ENCODE results near the gene RGS17.
"Not testable (repeated sequence)": the region's sequence is repeated elsewhere in the genome, so short reads cannot be mapped to it uniquely, and the experiment has no call there.

RGS17 gene

DNA sequence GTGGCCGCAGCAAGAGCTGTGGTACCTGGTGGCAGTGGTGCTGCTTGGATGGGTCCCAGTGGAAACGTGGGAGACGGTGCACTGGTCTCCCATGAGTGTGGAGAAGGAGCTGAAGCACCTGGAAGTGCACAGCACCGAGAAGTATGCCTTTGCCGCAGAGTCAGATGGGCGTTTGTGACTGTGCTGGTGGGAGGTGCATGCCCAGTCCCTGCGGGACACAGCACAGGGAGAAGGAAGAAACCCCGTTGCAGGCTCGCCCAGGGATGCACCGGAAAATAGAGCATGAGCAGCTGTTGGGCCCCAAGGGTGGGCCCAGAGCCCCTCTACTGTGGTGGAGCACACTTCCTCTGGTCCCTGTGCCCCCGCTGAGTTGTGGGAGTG lies 19.3 kb upstream of the RGS17 start:
- no peak overlapping the region for H3K4me3 ChIP-seq (ENCODE audit: low read depth in 1 of 5, low read length in 5 of 5)
- H3K9me3 ChIP-seq (ENCODE audit: control insufficient read depth in 5 of 5, low read length in 5 of 5) = no peaks in the 10 kb centered on the region
- no peak overlapping the region for H3K27ac ChIP-seq (ENCODE audit: low read depth, low read length)
- H3K36me3 ChIP-seq (ENCODE audit: control insufficient read depth in 5 of 5, insufficient read depth in 5 of 5, low read length in 5 of 5) = no peaks in the 10 kb centered on the region
- H3K27me3 ChIP-seq (ENCODE audit: control insufficient read depth in 5 of 5, insufficient read depth in 4 of 5, low read length in 5 of 5) = no peaks in the 10 kb centered on the region
- peaks cover 0 to 4% (median 0%) of the 10 kb centered on the region in 5 donors for H3K4me1 ChIP-seq (ENCODE audit: control insufficient read depth in 5 of 5, insufficient read depth in 5 of 5, low read length in 5 of 5)
- H3K9ac ChIP-seq (ENCODE audit: low read length in 5 of 5) = no peak overlapping the region

- Histone ChIP-seq H3K9me3 (ENCODE audit: control insufficient read depth in 5 of 5, low read length in 5 of 5) (no peaks in the 10 kb centered on the region), H3K27me3 (ENCODE audit: control insufficient read depth in 5 of 5, insufficient read depth in 4 of 5, low read length in 5 of 5) (no peaks in the 10 kb centered on the region), H3K4me1 (ENCODE audit: control insufficient read depth in 5 of 5, insufficient read depth in 5 of 5, low read length in 5 of 5) (peaks cover 0 to 4% (median 0%) of the 10 kb centered on the region in 5 donors), H3K36me3 (ENCODE audit: control insufficient read depth in 5 of 5, insufficient read depth in 5 of 5, low read length in 5 of 5) (no peaks in the 10 kb centered on the region), H3K9ac (ENCODE audit: low read length in 5 of 5) (no peak overlapping the region), H3K27ac (ENCODE audit: low read depth, low read length) (no peak overlapping the region), H3K4me3 (ENCODE audit: low read depth in 1 of 5, low read length in 5 of 5) (no peak overlapping the region)
Observed at GRCh38 chr6:153149891-153150290, 18.8 kb upstream of the RGS17 start.

DNA sequence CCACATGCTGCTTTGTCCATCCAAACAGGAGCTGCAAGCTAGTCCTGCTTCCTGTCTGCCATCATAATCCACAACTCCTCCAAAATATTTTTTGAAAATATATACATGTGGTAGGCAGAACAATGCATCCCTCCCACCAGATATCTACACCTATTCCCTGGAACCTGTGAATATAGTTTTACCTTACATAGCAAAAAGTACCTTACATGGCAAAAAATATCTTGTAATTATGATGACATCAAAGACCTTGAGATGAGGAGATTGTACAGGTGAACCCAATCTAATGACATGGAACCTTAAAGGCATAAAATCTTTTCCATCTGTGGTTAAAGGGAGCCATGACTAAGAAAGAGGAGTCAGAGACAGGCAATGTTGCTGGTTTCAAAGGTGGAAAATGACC lies 15.3 kb upstream of the RGS17 start:
- no peaks in the 10 kb centered on the region for H3K27me3 ChIP-seq (ENCODE audit: control insufficient read depth in 5 of 5, insufficient read depth in 4 of 5, low read length in 5 of 5)
- peaks cover 0 to 27% (median 7%) of the 10 kb centered on the region in 5 donors for H3K4me1 ChIP-seq (ENCODE audit: control insufficient read depth in 5 of 5, insufficient read depth in 5 of 5, low read length in 5 of 5)
- no peak overlapping the region for H3K27ac ChIP-seq (ENCODE audit: low read depth, low read length)
- H3K4me3 ChIP-seq (ENCODE audit: low read depth in 1 of 5, low read length in 5 of 5) = no peak overlapping the region
- no peaks in the 10 kb centered on the region for H3K9me3 ChIP-seq (ENCODE audit: control insufficient read depth in 5 of 5, low read length in 5 of 5)
- H3K36me3 ChIP-seq (ENCODE audit: control insufficient read depth in 5 of 5, insufficient read depth in 5 of 5, low read length in 5 of 5) = no peaks in the 10 kb centered on the region
- no peak overlapping the region for H3K9ac ChIP-seq (ENCODE audit: low read length in 5 of 5)

- no peaks in the 10 kb centered on the region for H3K36me3 ChIP-seq (ENCODE audit: control insufficient read depth in 5 of 5, insufficient read depth in 5 of 5, low read length in 5 of 5)
- no peaks in the 10 kb centered on the region for H3K27me3 ChIP-seq (ENCODE audit: control insufficient read depth in 5 of 5, insufficient read depth in 4 of 5, low read length in 5 of 5)
- no peak overlapping the region for H3K27ac ChIP-seq (ENCODE audit: low read depth, low read length)
- H3K9me3 ChIP-seq (ENCODE audit: control insufficient read depth in 5 of 5, low read length in 5 of 5) = no peaks in the 10 kb centered on the region
- peaks cover 0 to 35% (median 12%) of the 10 kb centered on the region in 5 donors for H3K4me1 ChIP-seq (ENCODE audit: control insufficient read depth in 5 of 5, insufficient read depth in 5 of 5, low read length in 5 of 5)
- peak overlapping the region in 1 of 5 donors; percentile 22 for H3K4me3 ChIP-seq (ENCODE audit: low read depth in 1 of 5, low read length in 5 of 5)
- no peak overlapping the region for H3K9ac ChIP-seq (ENCODE audit: low read length in 5 of 5)
Observed at GRCh38 chr6:153145591-153145990, 14.5 kb upstream of the RGS17 start.

DNA sequence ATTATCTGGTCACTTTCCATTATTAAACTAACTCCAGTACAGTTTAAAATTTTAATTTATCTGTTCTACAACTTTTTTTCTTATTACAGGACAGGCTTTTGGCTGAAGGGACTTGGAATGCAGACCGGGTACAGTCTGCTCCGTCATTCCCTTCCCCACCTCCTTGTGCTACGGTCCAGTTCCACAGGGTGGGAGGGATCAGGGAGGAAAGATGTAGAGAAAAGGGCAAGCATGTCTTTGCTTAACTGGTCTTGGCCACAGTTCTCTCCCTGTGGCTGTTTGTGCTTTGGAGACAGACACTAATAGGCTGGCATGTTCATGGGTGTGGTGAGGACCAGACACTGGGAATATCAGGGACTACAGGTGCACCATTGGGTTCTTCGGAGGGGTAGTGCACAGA lies 12.1 kb upstream of the RGS17 start:
- Histone ChIP-seq H3K9ac (ENCODE audit: low read length in 5 of 5) (peak overlapping the region in 1 of 5 donors; percentile 54), H3K27me3 (ENCODE audit: control insufficient read depth in 5 of 5, insufficient read depth in 4 of 5, low read length in 5 of 5) (no peaks in the 10 kb centered on the region), H3K36me3 (ENCODE audit: control insufficient read depth in 5 of 5, insufficient read depth in 5 of 5, low read length in 5 of 5) (no peaks in the 10 kb centered on the region), H3K4me1 (ENCODE audit: control insufficient read depth in 5 of 5, insufficient read depth in 5 of 5, low read length in 5 of 5) (peaks cover 0 to 43% (median 12%) of the 10 kb centered on the region in 5 donors), H3K4me3 (ENCODE audit: low read depth in 1 of 5, low read length in 5 of 5) (peak overlapping the region in 1 of 5 donors; percentile 36), H3K9me3 (ENCODE audit: control insufficient read depth in 5 of 5, low read length in 5 of 5) (no peaks in the 10 kb centered on the region), H3K27ac (ENCODE audit: low read depth, low read length) (peak overlapping the region; percentile 66)

GRCh38 chr6:153140299-153140698 lies 9.2 kb upstream of the RGS17 start:
- Histone ChIP-seq H3K4me1 (ENCODE audit: control insufficient read depth in 5 of 5, insufficient read depth in 5 of 5, low read length in 5 of 5) (peaks cover 0 to 41% (median 12%) of the 10 kb centered on the region in 5 donors), H3K27ac (ENCODE audit: low read depth, low read length) (peak overlapping the region; percentile 88)

GRCh38 chr6:153138930-153139329 lies 7.8 kb upstream of the RGS17 start:
- no peaks in the 10 kb centered on the region for H3K9me3 ChIP-seq (ENCODE audit: control insufficient read depth in 5 of 5, low read length in 5 of 5)

More at GRCh38 chr6:153140299-153140698, 9.2 kb upstream of the RGS17 start:
- H3K27me3 ChIP-seq (ENCODE audit: control insufficient read depth in 5 of 5, insufficient read depth in 4 of 5, low read length in 5 of 5) = no peaks in the 10 kb centered on the region
- no peaks in the 10 kb centered on the region for H3K9me3 ChIP-seq (ENCODE audit: control insufficient read depth in 5 of 5, low read length in 5 of 5)
- H3K4me3 ChIP-seq (ENCODE audit: low read depth in 1 of 5, low read length in 5 of 5) = no peak overlapping the region
- H3K9ac ChIP-seq (ENCODE audit: low read length in 5 of 5) = no peak overlapping the region
- no peaks in the 10 kb centered on the region for H3K36me3 ChIP-seq (ENCODE audit: control insufficient read depth in 5 of 5, insufficient read depth in 5 of 5, low read length in 5 of 5)

GRCh38 chr6:153135681-153136080 lies 4.6 kb upstream of the RGS17 start:
- Histone ChIP-seq H3K9ac (ENCODE audit: low read length in 5 of 5) (no peak overlapping the region), H3K4me1 (ENCODE audit: control insufficient read depth in 5 of 5, insufficient read depth in 5 of 5, low read length in 5 of 5) (peaks cover 0 to 24% (median 12%) of the 10 kb centered on the region in 5 donors), H3K27ac (ENCODE audit: low read depth, low read length) (no peak overlapping the region), H3K36me3 (ENCODE audit: control insufficient read depth in 5 of 5, insufficient read depth in 5 of 5, low read length in 5 of 5) (no peaks in the 10 kb centered on the region), H3K27me3 (ENCODE audit: control insufficient read depth in 5 of 5, insufficient read depth in 4 of 5, low read length in 5 of 5) (no peaks in the 10 kb centered on the region), H3K9me3 (ENCODE audit: control insufficient read depth in 5 of 5, low read length in 5 of 5) (no peaks in the 10 kb centered on the region), H3K4me3 (ENCODE audit: low read depth in 1 of 5, low read length in 5 of 5) (no peak overlapping the region)

More at GRCh38 chr6:153138930-153139329, 7.8 kb upstream of the RGS17 start:
- no peaks in the 10 kb centered on the region for H3K27me3 ChIP-seq (ENCODE audit: control insufficient read depth in 5 of 5, insufficient read depth in 4 of 5, low read length in 5 of 5)
- H3K36me3 ChIP-seq (ENCODE audit: control insufficient read depth in 5 of 5, insufficient read depth in 5 of 5, low read length in 5 of 5) = no peaks in the 10 kb centered on the region
- H3K4me3 ChIP-seq (ENCODE audit: low read depth in 1 of 5, low read length in 5 of 5) = no peak overlapping the region
- H3K27ac ChIP-seq (ENCODE audit: low read depth, low read length) = no peak overlapping the region
- peaks cover 0 to 38% (median 11%) of the 10 kb centered on the region in 5 donors for H3K4me1 ChIP-seq (ENCODE audit: control insufficient read depth in 5 of 5, insufficient read depth in 5 of 5, low read length in 5 of 5)
- H3K9ac ChIP-seq (ENCODE audit: low read length in 5 of 5) = no peak overlapping the region

- not testable (repeated sequence) for H3K9ac ChIP-seq (ENCODE audit: low read length in 5 of 5); H3K27ac ChIP-seq (ENCODE audit: low read depth, low read length); H3K36me3 ChIP-seq (ENCODE audit: control insufficient read depth in 5 of 5, insufficient read depth in 5 of 5, low read length in 5 of 5); H3K9me3 ChIP-seq (ENCODE audit: control insufficient read depth in 5 of 5, low read length in 5 of 5); H3K4me3 ChIP-seq (ENCODE audit: low read depth in 1 of 5, low read length in 5 of 5)
- H3K27me3 ChIP-seq (ENCODE audit: control insufficient read depth in 5 of 5, insufficient read depth in 4 of 5, low read length in 5 of 5) = peaks cover 0 to 11% (median 6%) of the 10 kb centered on the region in 5 donors
- peaks cover 0 to 27% (median 24%) of the 10 kb centered on the region in 5 donors for H3K4me1 ChIP-seq (ENCODE audit: control insufficient read depth in 5 of 5, insufficient read depth in 5 of 5, low read length in 5 of 5)
Observed at GRCh38 chr6:153133667-153134066, 2.6 kb upstream of the RGS17 start.

DNA sequence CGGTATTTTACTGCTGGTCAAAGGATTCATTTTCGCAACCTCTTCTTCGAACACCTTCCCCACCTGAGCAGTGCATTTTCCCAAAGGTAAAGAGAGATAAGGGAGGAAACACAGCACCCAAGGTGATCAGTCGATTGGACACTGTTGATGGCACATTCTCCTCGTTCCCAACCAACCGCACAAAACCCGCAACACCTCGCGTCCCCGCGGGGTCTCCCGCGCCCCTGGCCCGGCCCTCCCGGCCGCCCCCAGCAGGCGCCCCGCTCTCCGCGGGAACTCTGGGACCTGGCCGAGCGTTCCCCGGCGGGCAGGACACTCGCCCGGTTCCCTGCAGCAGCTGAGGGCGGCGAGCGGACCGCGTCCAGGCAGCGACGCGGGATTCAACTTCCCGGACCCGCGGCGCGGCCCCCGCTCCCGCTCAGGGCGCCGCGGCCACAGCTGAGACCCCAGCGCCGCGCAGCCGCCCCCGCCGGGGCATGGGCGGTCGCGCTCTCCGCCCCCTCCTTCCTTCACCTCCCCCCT lies 506 bp downstream of the RGS17 start:
- Histone ChIP-seq H3K27ac (ENCODE audit: low read depth, low read length) (no peak overlapping the region), H3K9ac (ENCODE audit: low read length in 5 of 5) (peak overlapping the region in 4 of 5 donors; percentile 26 to 66 (median 48)), H3K4me3 (ENCODE audit: low read depth in 1 of 5, low read length in 5 of 5) (peak overlapping the region; percentile 70 to 90 (median 72)), H3K36me3 (ENCODE audit: control insufficient read depth in 5 of 5, insufficient read depth in 5 of 5, low read length in 5 of 5) (no peaks in the 10 kb centered on the region), H3K9me3 (ENCODE audit: control insufficient read depth in 5 of 5, low read length in 5 of 5) (no peaks in the 10 kb centered on the region), H3K4me1 (ENCODE audit: control insufficient read depth in 5 of 5, insufficient read depth in 5 of 5, low read length in 5 of 5) (peaks cover 0 to 27% (median 24%) of the 10 kb centered on the region in 5 donors), H3K27me3 (ENCODE audit: control insufficient read depth in 5 of 5, insufficient read depth in 4 of 5, low read length in 5 of 5) (peaks cover 0 to 11% (median 11%) of the 10 kb centered on the region in 5 donors)

All from subcutaneous abdominal adipose tissue (tissue), 5 donors.